Measurements from ENCODE around the gene BCL6. TPM values are rescaled to one million over a fixed set of nuclear protein-coding genes. Genes with fewer than 3 reads are reported as not detected.

BCL6 gene
- total and polyA plus RNA-seq, 2 donors (not counting 3 experiments of a cell fraction or from before 2014, with no cell fraction given) = 6.9 to 12.1 TPM

DNA sequence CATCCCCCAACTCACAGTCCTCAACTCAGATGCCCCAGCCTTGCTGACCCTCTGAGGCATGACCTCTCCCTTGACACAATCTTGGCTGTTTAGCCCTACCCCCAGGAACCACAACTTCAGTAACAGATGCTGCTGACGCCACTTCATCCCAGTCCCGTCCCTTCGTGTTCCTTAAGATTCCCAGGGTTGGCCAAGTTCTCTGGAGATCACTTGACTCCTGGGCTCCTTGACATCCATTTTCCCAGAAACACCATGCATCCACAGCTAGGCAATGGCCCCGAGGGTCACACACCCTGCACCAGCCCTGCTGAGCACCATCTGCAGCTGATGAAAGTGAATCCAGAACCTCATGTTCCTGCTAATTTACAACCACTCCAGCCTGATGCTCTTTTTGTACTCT, 49.8 kb downstream of the BCL6 start:
- DNase-seq (ENCODE audit: low read depth, low spot score) (no peak), FAIRE-seq (no peak)
- TF ChIP-seq FOS (IDR thresholded peaks at IDR 0.05; ENCODE audit: borderline replicate concordance, insufficient read depth, low read length) = no peak
- TF ChIP-seq POLR2A (IDR thresholded peaks at IDR 0.05; ENCODE audit: low read depth, low read length) = no peak
- TF ChIP-seq GATA2 (IDR thresholded peaks at IDR 0.05; ENCODE audit: insufficient read depth, insufficient read length, low read depth, low read length) = no peak
- TF ChIP-seq EZH2 (IDR thresholded peaks at IDR 0.05; ENCODE audit: borderline replicate concordance, low read depth, low read length, severe bottlenecking) = no peak
- no peak for TF ChIP-seq CTCF (IDR thresholded peaks at IDR 0.05; ENCODE audit: extremely low read depth in 1 of 2, insufficient read depth in 1 of 2, low read depth in 1 of 2, low read length in 2 of 2)
- no peak for TF ChIP-seq JUN (IDR thresholded peaks at IDR 0.05; ENCODE audit: borderline replicate concordance, insufficient read depth, insufficient read length, low read depth)
- TF ChIP-seq POLR2AphosphoS5 (IDR thresholded peaks at IDR 0.05; ENCODE audit: insufficient read depth, low read depth, low read length) = no peak
- TF ChIP-seq, protein P1, sequence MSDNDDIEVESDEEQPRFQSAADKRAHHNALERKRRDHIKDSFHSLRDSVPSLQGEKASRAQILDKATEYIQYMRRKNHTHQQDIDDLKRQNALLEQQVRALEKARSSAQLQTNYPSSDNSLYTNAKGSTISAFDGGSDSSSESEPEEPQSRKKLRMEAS (IDR thresholded peaks at IDR 0.05; ENCODE audit: insufficient read depth, insufficient read length) = no peak
- TF ChIP-seq MYC (IDR thresholded peaks at IDR 0.05; ENCODE audit: low read depth, low read length) = no peak
- no peak overlapping the region for H3K9ac ChIP-seq (replicated peaks; ENCODE audit: extremely low read depth, insufficient read depth, low read length)
- dilution Hi-C loops (cut with MboI; ENCODE audit: extremely low pct_ligation_motif_present, low sequenced_read_pairs) = loop anchor here (25.0 kb wide), 1 partner anchor 383 kb away; no protein-coding TSS in a partner anchor
- H3K9me1 ChIP-seq (replicated peaks; ENCODE audit: control insufficient read depth, extremely low read depth, insufficient read depth, low read length) = no peaks in the 10 kb centered on the region
- no peaks in the 10 kb centered on the region for H3K4me1 ChIP-seq (ENCODE audit: control insufficient read depth, extremely low read depth, insufficient read depth, low read length)
- no peaks in the 10 kb centered on the region for H3K27me3 ChIP-seq (ENCODE audit: control insufficient read depth in 2 of 2, insufficient read depth in 2 of 2, low read length in 2 of 2)
- no peaks in the 10 kb centered on the region for H3K36me3 ChIP-seq (ENCODE audit: control insufficient read depth in 2 of 2, extremely low read depth in 1 of 2, insufficient read depth in 2 of 2, low read length in 2 of 2)
- H3K4me3 ChIP-seq (replicated peaks in 1 of 3; ENCODE audit: insufficient read depth in 1 of 3, low read depth in 1 of 3, low read length in 3 of 3) = no peak overlapping the region
- H4K20me1 ChIP-seq (replicated peaks; ENCODE audit: control insufficient read depth, extremely low read depth, insufficient read depth, low read length) = no peaks in the 10 kb centered on the region
- intact Hi-C loops (cut with micrococcal nuclease) = no loop called here
- no peaks in the 10 kb centered on the region for H3K9me3 ChIP-seq (replicated peaks; ENCODE audit: control insufficient read depth, insufficient read depth, low read length)
- no peak overlapping the region for H3K4me2 ChIP-seq (ENCODE audit: insufficient read depth, low read length)
- POLR2A ChIA-PET = no interaction called here
- H2AFZ ChIP-seq (ENCODE audit: low read depth, low read length) = no peak overlapping the region
- no TSS peak for BruUV-seq (replicated peaks)
- no peaks in the 10 kb centered on the region for H3K79me2 ChIP-seq (ENCODE audit: control insufficient read depth, insufficient read depth, low read length)
- H3K27ac ChIP-seq (ENCODE audit: insufficient read depth, low read depth, low read length) = no peak overlapping the region
- CTCF ChIA-PET = interaction anchor here (1.7 kb wide), 1 partner anchor 16 kb away, joined by 5 read pairs; no protein-coding TSS in a partner anchor

Data from endothelial cell of umbilical vein (primary cell).